Activated CD4-positive, alpha-beta T cell treated with anti-CD3 and anti-CD28 coated beads for 48 hours (primary cell): ENCODE measurements around the gene SPATA31A5.
"Not testable (repeated sequence)": the region's sequence is repeated elsewhere in the genome, so short reads cannot be mapped to it uniquely, and the experiment has no call there.

ENCODE experiments used
- DNase-seq: peaks from one replicate; pipeline ENCODE4 v3.0.0-alpha.2; 2020

Gene SPATA31A5

DNA sequence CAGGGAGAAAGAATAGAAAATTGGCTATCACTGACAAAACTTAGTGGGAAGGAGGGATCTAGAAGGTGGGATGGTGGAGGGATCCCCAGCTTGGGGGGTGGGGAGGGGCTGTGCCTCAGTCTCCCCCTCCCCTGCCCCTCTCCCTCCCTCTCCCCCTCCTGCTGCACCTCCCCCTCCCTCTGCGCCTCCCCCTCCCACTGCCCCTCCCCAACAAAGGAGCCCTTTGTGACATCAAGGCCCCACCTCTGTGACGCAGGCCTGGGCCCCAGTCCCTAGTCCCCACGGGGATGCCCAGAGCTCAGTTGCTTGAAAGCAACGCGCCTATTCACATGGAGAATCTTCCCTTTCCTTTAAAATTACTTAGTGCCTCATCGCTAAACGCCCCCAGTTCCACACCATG lies at the start of gene SPATA31A5:
Gene SPATA31A5, plus strand, starts transcription at position 301 of the 400 bp plus-strand sequence. Its CDS starts 29 bp downstream, at position 330.
- DNase-seq = not testable (repeated sequence)

- DNase-seq = not testable (repeated sequence)
Observed at GRCh38 chr9:60962990-60963350, 48.8 kb downstream of the SPATA31A5 start.

DNA sequence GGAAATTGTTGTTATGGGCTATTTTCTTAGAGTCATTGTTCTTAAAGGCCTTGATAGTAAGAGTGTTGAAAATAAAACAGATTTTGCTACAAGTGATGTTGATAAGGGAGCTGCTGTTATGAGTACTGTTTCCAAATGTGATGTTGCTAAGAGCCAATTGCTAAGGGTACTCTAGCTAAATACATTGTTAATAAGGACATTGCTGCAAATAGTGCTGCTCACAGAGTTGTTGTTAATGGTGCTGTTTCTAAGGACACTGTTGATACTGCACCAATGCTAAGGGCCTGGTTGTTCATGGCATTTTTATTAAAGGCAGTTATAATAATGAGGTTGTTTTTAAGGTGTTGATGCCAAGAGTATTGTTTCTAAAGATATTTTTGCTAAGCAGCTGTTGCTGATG lies 52.2 kb downstream of the SPATA31A5 start:
- DNase-seq = not testable (repeated sequence)
